ENCODE measurements around the gene NPTN.

DNA sequence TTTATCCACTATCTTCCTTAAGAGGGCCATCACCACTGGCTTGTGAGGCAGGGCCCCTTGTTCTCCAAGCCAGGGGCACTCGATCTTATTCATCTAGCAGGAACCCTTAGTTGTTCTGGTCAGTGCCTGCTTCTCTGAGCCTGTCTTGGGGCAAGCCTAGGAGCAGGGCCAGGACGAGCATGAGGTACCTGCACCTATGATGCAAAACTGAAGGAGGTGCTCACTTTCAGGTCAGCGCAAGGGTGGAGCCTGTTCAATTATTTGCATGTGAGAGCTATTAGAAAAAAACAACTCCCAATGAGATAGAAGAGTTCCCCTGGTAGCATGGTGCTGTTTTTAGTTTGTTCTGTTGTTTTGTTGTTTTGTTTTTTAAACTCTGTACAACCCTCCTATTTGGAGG is 46.0 kb upstream of the NPTN start:
- TF ChIP-seq, protein P1, sequence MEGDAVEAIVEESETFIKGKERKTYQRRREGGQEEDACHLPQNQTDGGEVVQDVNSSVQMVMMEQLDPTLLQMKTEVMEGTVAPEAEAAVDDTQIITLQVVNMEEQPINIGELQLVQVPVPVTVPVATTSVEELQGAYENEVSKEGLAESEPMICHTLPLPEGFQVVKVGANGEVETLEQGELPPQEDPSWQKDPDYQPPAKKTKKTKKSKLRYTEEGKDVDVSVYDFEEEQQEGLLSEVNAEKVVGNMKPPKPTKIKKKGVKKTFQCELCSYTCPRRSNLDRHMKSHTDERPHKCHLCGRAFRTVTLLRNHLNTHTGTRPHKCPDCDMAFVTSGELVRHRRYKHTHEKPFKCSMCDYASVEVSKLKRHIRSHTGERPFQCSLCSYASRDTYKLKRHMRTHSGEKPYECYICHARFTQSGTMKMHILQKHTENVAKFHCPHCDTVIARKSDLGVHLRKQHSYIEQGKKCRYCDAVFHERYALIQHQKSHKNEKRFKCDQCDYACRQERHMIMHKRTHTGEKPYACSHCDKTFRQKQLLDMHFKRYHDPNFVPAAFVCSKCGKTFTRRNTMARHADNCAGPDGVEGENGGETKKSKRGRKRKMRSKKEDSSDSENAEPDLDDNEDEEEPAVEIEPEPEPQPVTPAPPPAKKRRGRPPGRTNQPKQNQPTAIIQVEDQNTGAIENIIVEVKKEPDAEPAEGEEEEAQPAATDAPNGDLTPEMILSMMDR (conservative IDR thresholded peaks at IDR 0.05 in 1 of 2, IDR thresholded peaks at IDR 0.05 in 1 of 2; ENCODE audit: low read depth in 1 of 2, low read length in 2 of 2) = no peak
- no peak for TF ChIP-seq EZH2 (IDR thresholded peaks at IDR 0.05; ENCODE audit: low read length, missing control alignments)
